Heart left ventricle (tissue), 13 donors: ENCODE results near the gene ZIC2.

ENCODE experiments used
- CTCF ChIP-seq, 12 donors: fragments of 200-600 bp; sonication (generic) in 4 of 12; IDR thresholded peaks; one replicate each; pipeline versions ENCODE4 v1.5.0 to v1.8.0; 2018 to 2022; ENCODE audit warnings: antibody characterized with exemption in 12 of 12, mild to moderate bottlenecking in 5 of 12
- POLR2A ChIP-seq, 2 donors: fragments of 450-650 bp; IDR thresholded peaks; one replicate each; pipeline ENCODE4 v1.6.1; 2017; ENCODE audit warnings: antibody characterized with exemption in 2 of 2, mild to moderate bottlenecking in 2 of 2, moderate library complexity in 2 of 2
- donor health status: ischemic (EF 13 %, LVEDD 7.1; RV severe dilation, severe dysfunction).
- donor health status: DM: no; HTN: yes; CAD: no.
- donor health status: DM: no; HTN: no; CAD: no.
- donor health status: ischemic (EF 25% LVEDD 6.9; RV normal size, moderate dysfunction).
- donor health status: ischemic (EF 25% LVEDD 5.7; RV mildly dilated, moderate dysfunction).
- donor health status: ischemic (EF 35%, LVEDD 5.7; RV mildly dilated, moderate dysfunction).
- donor health status: nonischemic (EF 11% LVEDD 7.7; RV severe dilation, severe dysfunction).
- donor health status: DM: yes; HTN: yes; CAD: no.
- donor health status: PGD.
- donor health status: ischemic (EF 29% LVEDD 5.4; RV normal size, mild dysfunction).
- donor health status: nonischemic (EF 23%, LVEDD 6.1; RV moderate dilation, normal function).

- TF ChIP-seq POLR2A (IDR thresholded peaks at IDR 0.05) (no peak), CTCF (IDR thresholded peaks at IDR 0.05) (no peak)
Measured at GRCh38 chr13:99949679-99950413, 31.7 kb upstream of the ZIC2 start.
